Measurements from ENCODE around the gene PRDM16.

PRDM16 gene

GRCh38 chr1:3462356-3463012 lies 393.5 kb downstream of the PRDM16 start:
- DNase-seq: no peak

- DNase-seq: no peak
These were observed 394.0 kb downstream of the PRDM16 start for GRCh38 chr1:3463013-3463385.

GRCh38 chr1:3463408-3463863 lies 394.4 kb downstream of the PRDM16 start:
- no peak for DNase-seq

GRCh38 chr1:3463891-3464648 lies 395.1 kb downstream of the PRDM16 start:
- DNase-seq: no peak

- no peak for DNase-seq
These were observed 395.6 kb downstream of the PRDM16 start for GRCh38 chr1:3464649-3465025.

- no peak for DNase-seq
These were observed 396.3 kb downstream of the PRDM16 start for GRCh38 chr1:3465091-3465934.

- DNase-seq: no peak
These were observed 396.9 kb downstream of the PRDM16 start for GRCh38 chr1:3465935-3466321.

- no peak for DNase-seq
These were observed 397.5 kb downstream of the PRDM16 start for GRCh38 chr1:3466366-3467075.

GRCh38 chr1:3467096-3468036 lies 398.4 kb downstream of the PRDM16 start:
- DNase-seq: no peak

- DNase-seq: no peak
These were observed 399.5 kb downstream of the PRDM16 start for GRCh38 chr1:3468236-3469103.

GRCh38 chr1:3469104-3469848 lies 400.3 kb downstream of the PRDM16 start:
- DNase-seq: no peak

- no peak for DNase-seq
These were observed 401.0 kb downstream of the PRDM16 start for GRCh38 chr1:3469849-3470649.

- no peak for DNase-seq
These were observed 401.8 kb downstream of the PRDM16 start for GRCh38 chr1:3470650-3471355.

GRCh38 chr1:3471356-3472087 lies 402.5 kb downstream of the PRDM16 start:
- DNase-seq: peak; percentile 25

- DNase-seq: no peak
These were observed 403.3 kb downstream of the PRDM16 start for GRCh38 chr1:3472088-3472850.

GRCh38 chr1:3472906-3473305 lies 403.9 kb downstream of the PRDM16 start:
- no peak for DNase-seq

- no peak for DNase-seq
These were observed 404.4 kb downstream of the PRDM16 start for GRCh38 chr1:3473381-3473844.

Measured in NCI-H82 (cell line).